KG1 (cell line): ENCODE measurements around the gene GDF3.
"Not testable (repeated sequence)": the region's sequence is repeated elsewhere in the genome, so short reads cannot be mapped to it uniquely, and the experiment has no call there.

Experiments
- DNase-seq: peaks from one replicate; lab custom pipeline; 2025; lab: John Stamatoyannopoulos, UW

GDF3 gene

GRCh38 chr12:7695566-7696197 is at the start of gene GDF3:
GDF3 (minus strand) TSS chr12:7695775; CDS start chr12:7695728, 47 bp downstream.
- no peak for DNase-seq

- no peak for DNase-seq
These were observed 37.4 kb upstream of the GDF3 start for GRCh38 chr12:7732993-7733392.

- no peak for DNase-seq
These were observed 35.9 kb upstream of the GDF3 start for GRCh38 chr12:7731486-7731885.

GRCh38 chr12:7730984-7731383 is 35.4 kb upstream of the GDF3 start:
- not testable (repeated sequence) for DNase-seq

GRCh38 chr12:7729746-7730145 is 34.2 kb upstream of the GDF3 start:
- no peak for DNase-seq

- no peak for DNase-seq
These were observed 28.4 kb upstream of the GDF3 start for GRCh38 chr12:7723926-7724325.

GRCh38 chr12:7719946-7720730 is 24.6 kb upstream of the GDF3 start:
- no peak for DNase-seq

- DNase-seq = no peak
These were observed 20.8 kb upstream of the GDF3 start for GRCh38 chr12:7716381-7716780.

- no peak for DNase-seq
These were observed 17.4 kb upstream of the GDF3 start for GRCh38 chr12:7712841-7713442.

- DNase-seq = no peak
These were observed 15.6 kb upstream of the GDF3 start, which contains the start of gene DPPA3 for GRCh38 chr12:7711133-7711532. DPPA3 (plus strand) TSS chr12:7711433; CDS start chr12:7711571, 138 bp downstream.

GRCh38 chr12:7709969-7710675 is 14.5 kb upstream of the GDF3 start:
- no peak for DNase-seq

GRCh38 chr12:7705846-7706245 is 10.3 kb upstream of the GDF3 start:
- no peak for DNase-seq

GRCh38 chr12:7695237-7695560 is 376 bp downstream of the GDF3 start:
- DNase-seq = no peak

GRCh38 chr12:7694556-7695236 is 879 bp downstream of the GDF3 start:
- DNase-seq = no peak

- DNase-seq = no peak
These were observed 1.8 kb downstream of the GDF3 start for GRCh38 chr12:7693793-7694192.

GRCh38 chr12:7681535-7681934 is 14.0 kb downstream of the GDF3 start:
- DNase-seq = no peak

- no peak for DNase-seq
These were observed 16.1 kb downstream of the GDF3 start for GRCh38 chr12:7679251-7680045.

- no peak for DNase-seq
These were observed 16.8 kb downstream of the GDF3 start for GRCh38 chr12:7678744-7679143.

- peak; percentile 52 for DNase-seq
These were observed 18.1 kb downstream of the GDF3 start for GRCh38 chr12:7677432-7677888.

- DNase-seq = not testable (repeated sequence)
These were observed 20.1 kb downstream of the GDF3 start for GRCh38 chr12:7675455-7675854.

GRCh38 chr12:7668171-7668570 is 27.4 kb downstream of the GDF3 start:
- DNase-seq = no peak
